GM23248 (cell line): Measurements from ENCODE around the gene IZUMO1R.

Experiments used
- EZH2 ChIP-seq: fragments of 200-600 bp; sonication (generic); IDR thresholded peaks from 2 replicates; pipeline ENCODE4 v1.6.1; 2018; ENCODE audit warnings: antibody characterized with exemption, mild to moderate bottlenecking; ENCODE audit not compliant: insufficient read depth, poor library complexity, severe bottlenecking
- EZH2phosphoT487 ChIP-seq: fragments of 200-600 bp; sonication (generic); IDR thresholded peaks from 2 replicates; pipeline ENCODE4 v1.6.1; 2018; ENCODE audit warnings: antibody characterized with exemption, moderate library complexity, mild to moderate bottlenecking, low read depth; ENCODE audit not compliant: insufficient read depth

DNA sequence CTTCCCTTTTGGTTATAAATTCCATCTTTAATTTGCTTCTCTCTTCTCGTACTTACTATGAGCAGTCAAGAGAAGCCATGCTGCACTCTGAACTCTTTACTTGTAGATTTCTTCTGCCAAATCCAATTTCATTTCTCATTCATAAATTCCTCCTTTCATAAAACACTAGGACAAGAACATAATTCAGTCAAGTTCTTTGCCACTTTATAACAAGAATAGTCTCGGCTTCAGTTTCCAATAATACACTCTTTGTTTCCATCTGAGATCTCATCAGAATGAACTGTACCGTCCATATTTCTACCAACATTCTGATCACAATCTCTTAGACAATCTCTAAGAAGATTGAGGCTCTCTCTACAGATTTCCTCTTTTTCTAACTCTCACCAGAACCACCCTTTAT, 25.1 kb downstream of the IZUMO1R start:
- TF ChIP-seq EZH2phosphoT487, result no peak
- no peak for TF ChIP-seq EZH2
